NB4 (cell line): ENCODE measurements around the gene TPRG1.

ENCODE experiments used
- CTCF ChIP-seq: IDR thresholded peaks from one replicate; pipeline ENCODE4 v1.5.1; 2012; ENCODE audit warnings: low read depth, low read length
- POLR2A ChIP-seq: IDR thresholded peaks from 2 replicates; pipeline ENCODE4 v1.6.1; 2011; ENCODE audit warnings: mild to moderate bottlenecking; ENCODE audit not compliant: insufficient read length; ENCODE audit errors: extremely low read depth

- TF ChIP-seq CTCF, result no peak
- TF ChIP-seq POLR2A, result no peak
Measured at GRCh38 chr3:189286916-189287315, 115.1 kb downstream of the TPRG1 start.
